Measurements from ENCODE around the gene CPTP.

The CPTP gene

DNA sequence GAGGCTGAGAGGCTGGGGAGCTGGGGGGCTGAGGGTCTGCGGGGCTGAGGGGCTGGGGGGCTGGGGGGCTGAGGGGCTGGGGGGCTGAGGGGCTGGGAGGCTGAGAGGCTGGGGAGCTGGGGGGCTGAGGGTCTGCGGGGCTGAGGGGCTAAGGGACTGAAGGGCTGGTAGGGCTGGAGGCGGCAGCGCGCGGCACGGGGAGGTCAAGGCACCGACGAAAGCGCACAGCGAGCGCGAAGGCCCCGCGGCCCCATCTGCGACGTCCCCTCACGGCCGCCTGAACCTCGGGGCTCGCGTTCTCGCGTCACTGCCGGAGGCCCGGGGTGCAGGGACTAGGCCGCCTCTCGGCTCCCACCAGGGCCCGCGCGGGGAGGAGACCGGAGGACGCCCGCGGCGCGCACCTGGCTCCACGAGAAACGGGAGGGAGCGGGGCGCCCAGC, 498 bp upstream of the CPTP start:
- ChIA-PET POLR2A (interaction anchor here (0.7 kb wide), 1 partner anchor 73 kb away, joined by 3 read pairs; no protein-coding TSS in a partner anchor), CTCF (no interaction called here)
- TF ChIP-seq, protein P1, sequence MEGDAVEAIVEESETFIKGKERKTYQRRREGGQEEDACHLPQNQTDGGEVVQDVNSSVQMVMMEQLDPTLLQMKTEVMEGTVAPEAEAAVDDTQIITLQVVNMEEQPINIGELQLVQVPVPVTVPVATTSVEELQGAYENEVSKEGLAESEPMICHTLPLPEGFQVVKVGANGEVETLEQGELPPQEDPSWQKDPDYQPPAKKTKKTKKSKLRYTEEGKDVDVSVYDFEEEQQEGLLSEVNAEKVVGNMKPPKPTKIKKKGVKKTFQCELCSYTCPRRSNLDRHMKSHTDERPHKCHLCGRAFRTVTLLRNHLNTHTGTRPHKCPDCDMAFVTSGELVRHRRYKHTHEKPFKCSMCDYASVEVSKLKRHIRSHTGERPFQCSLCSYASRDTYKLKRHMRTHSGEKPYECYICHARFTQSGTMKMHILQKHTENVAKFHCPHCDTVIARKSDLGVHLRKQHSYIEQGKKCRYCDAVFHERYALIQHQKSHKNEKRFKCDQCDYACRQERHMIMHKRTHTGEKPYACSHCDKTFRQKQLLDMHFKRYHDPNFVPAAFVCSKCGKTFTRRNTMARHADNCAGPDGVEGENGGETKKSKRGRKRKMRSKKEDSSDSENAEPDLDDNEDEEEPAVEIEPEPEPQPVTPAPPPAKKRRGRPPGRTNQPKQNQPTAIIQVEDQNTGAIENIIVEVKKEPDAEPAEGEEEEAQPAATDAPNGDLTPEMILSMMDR (IDR thresholded peaks at IDR 0.05; ENCODE audit: control extremely low read depth, extremely low read depth, low read depth, missing control alignments): no peak
- DNase-seq (ENCODE audit: extremely low spot score): no peak

GRCh38 chr1:1325288-1326074, 879 bp downstream of the CPTP start:
- ChIA-PET CTCF (interaction anchor here (0.9 to 1.4 kb wide), 2 partner anchors 46 to 203 kb away, joined by 3 to 4 read pairs; no protein-coding TSS in a partner anchor), POLR2A (no interaction called here)
- DNase-seq (ENCODE audit: extremely low spot score): no peak
- TF ChIP-seq, protein P1 (IDR thresholded peaks at IDR 0.05; ENCODE audit: control extremely low read depth, extremely low read depth, low read depth, missing control alignments): no peak

GRCh38 chr1:1326075-1326605, 1.5 kb downstream of the CPTP start:
- POLR2A ChIA-PET: no interaction called here
- TF ChIP-seq, protein P1 (IDR thresholded peaks at IDR 0.05; ENCODE audit: control extremely low read depth, extremely low read depth, low read depth, missing control alignments): no peak
- CTCF ChIA-PET: interaction anchor here (1.4 kb wide), 1 partner anchor 45 kb away, joined by 4 read pairs; no protein-coding TSS in a partner anchor
- DNase-seq (ENCODE audit: extremely low spot score): no peak

DNA sequence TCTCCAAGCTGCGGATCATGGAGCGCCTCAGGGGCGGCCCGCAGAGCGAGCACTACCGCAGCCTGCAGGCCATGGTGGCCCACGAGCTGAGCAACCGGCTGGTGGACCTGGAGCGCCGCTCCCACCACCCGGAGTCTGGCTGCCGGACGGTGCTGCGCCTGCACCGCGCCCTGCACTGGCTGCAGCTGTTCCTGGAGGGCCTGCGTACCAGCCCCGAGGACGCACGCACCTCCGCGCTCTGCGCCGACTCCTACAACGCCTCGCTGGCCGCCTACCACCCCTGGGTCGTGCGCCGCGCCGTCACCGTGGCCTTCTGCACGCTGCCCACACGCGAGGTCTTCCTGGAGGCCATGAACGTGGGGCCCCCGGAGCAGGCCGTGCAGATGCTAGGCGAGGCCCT, 2.7 kb downstream of the CPTP start:
- ChIA-PET CTCF (no interaction called here), POLR2A (no interaction called here)
- DNase-seq (ENCODE audit: extremely low spot score): no peak
- TF ChIP-seq, protein P1 (IDR thresholded peaks at IDR 0.05; ENCODE audit: control extremely low read depth, extremely low read depth, low read depth, missing control alignments): no peak

DNA sequence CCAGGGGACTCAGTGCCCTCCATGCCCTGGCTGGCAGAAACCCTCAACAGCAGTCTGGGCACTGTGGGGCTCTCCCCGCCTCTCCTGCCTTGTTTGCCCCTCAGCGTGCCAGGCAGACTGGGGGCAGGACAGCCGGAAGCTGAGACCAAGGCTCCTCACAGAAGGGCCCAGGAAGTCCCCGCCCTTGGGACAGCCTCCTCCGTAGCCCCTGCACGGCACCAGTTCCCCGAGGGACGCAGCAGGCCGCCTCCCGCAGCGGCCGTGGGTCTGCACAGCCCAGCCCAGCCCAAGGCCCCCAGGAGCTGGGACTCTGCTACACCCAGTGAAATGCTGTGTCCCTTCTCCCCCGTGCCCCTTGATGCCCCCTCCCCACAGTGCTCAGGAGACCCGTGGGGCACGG, 3.7 kb downstream of the CPTP start:
- no peak for DNase-seq (ENCODE audit: extremely low spot score)
- TF ChIP-seq, protein P1 (IDR thresholded peaks at IDR 0.05; ENCODE audit: control extremely low read depth, extremely low read depth, low read depth, missing control alignments): no peak
- CTCF ChIA-PET: no interaction called here
- POLR2A ChIA-PET: no interaction called here

GRCh38 chr1:1329304-1330210, 5.0 kb downstream of the CPTP start:
- CTCF ChIA-PET: no interaction called here
- DNase-seq (ENCODE audit: extremely low spot score): no peak
- POLR2A ChIA-PET: no interaction called here
- TF ChIP-seq, protein P1 (IDR thresholded peaks at IDR 0.05; ENCODE audit: control extremely low read depth, extremely low read depth, low read depth, missing control alignments): no peak
